ENCODE data around the gene RNF152. TPM values are rescaled to one million over a fixed set of nuclear protein-coding genes. Genes with fewer than 3 reads are reported as not detected.

The RNF152 gene
- total RNA-seq, 1 experiment from 2014 or later: 6.6 TPM

DNA sequence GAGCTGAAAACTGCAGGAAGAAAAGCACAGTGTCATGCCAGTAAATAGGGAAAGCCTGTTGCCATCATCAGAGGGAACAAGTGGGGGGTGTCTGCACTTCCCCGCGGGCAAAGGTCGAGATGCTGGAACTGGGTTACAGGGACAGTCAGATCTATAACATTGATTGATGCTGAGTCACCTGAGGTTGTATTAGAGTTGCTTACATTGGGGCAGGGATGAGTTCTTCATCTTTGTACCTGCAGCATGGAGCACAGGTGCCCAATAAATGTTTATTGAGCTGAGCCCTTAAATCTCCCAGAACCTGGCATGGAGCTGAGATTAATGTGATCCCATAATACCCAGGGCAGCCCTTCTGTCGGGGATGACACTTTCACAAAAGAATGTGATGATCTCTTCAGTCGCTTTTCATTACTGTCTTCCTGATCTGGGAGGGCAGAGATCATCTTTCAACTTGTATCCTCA lies 5.9 kb upstream of the RNF152 start:
- in situ Hi-C loops (cut with HindIII; ENCODE audit: low pct_unique_long_range_greater_than_20kb, low sequenced_read_pairs): no loop called here
- DNase-seq (ENCODE audit: low read depth, low spot score): no peak

DNA sequence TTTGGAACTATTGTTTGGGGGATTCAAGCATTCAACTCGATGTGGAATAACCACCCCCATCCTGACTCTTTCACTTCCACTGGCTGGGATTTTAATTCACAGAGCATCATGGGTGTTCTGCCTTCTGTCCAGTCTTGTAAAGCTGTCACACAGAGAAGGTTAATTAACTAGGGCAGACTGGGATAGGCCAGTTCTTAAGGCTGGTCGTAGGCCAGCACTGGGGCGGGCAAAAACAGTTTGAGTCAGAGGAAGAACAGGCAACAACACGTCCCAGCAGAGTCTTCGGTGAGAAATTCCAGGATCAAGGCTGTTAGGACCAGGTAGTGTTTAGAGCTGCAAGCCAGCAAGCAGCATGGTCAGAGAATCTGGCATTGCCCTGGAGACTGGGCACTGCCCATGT lies 4.0 kb upstream of the RNF152 start:
- no peak for DNase-seq (ENCODE audit: low read depth, low spot score)
- in situ Hi-C loops (cut with HindIII; ENCODE audit: low pct_unique_long_range_greater_than_20kb, low sequenced_read_pairs): no loop called here

DNA sequence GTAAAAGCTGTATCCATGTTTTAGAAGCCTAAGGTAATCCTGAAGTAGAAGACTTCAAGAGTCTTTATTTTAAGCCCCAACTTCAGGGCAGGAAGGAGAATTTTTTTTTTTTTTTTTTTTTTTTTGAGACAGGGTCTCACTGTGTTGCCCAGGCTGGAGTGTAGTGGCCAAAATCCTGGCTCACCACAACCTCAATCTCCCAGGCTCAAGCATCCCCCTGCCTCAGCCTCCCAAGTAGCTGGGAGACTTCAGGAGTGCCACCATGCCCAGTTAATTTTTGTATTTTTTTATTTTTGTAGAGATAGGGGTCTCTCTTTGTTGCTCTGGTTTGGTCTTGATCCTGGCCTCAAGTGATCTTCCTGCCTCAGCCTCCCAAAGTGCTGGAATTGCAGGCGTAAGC lies 3.3 kb upstream of the RNF152 start:
- in situ Hi-C loops (cut with HindIII; ENCODE audit: low pct_unique_long_range_greater_than_20kb, low sequenced_read_pairs): no loop called here

DNA sequence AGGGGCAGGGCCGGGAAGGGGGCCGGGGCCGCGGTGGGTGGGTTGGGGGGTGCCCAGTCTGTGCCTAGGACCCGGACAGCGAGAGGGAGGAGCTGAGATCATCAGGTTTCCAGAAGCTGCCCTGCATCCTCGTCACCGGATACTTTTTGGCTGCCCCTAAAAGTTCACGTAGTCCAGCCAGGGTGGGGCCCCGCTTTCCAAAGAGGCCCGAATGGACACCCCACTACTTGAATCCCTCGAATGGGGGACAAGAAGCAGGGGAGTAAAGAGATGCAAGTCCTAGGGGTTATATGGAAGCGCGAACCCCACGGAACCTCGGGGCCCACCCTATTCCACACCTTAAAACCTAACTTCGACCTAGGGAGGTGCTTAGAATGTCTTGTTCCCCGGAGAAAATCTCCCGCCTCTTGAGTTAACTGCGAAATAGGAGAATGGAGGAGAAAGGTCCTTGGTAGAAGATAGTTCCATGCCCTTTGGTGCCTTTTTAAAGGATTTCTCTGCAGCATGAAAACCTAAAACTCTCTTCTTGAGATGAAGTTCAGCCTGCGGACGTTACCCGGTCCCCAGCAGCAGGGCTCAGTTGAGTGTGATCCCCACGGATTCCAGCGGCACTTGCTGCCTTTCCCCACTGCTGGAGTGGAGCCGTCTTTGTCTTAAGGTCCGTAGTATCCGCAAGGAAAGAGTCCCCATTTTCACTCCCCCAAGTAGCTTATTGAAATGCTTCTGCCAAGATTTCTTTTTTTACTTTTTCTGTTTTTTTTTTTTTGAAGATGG lies 2.1 kb upstream of the RNF152 start:
- in situ Hi-C loops (cut with HindIII; ENCODE audit: low pct_unique_long_range_greater_than_20kb, low sequenced_read_pairs): no loop called here
- DNase-seq (ENCODE audit: low read depth, low spot score): no peak

More for the DNA sequence above, 3.3 kb upstream of the RNF152 start:
- no peak for DNase-seq (ENCODE audit: low read depth, low spot score)

DNA sequence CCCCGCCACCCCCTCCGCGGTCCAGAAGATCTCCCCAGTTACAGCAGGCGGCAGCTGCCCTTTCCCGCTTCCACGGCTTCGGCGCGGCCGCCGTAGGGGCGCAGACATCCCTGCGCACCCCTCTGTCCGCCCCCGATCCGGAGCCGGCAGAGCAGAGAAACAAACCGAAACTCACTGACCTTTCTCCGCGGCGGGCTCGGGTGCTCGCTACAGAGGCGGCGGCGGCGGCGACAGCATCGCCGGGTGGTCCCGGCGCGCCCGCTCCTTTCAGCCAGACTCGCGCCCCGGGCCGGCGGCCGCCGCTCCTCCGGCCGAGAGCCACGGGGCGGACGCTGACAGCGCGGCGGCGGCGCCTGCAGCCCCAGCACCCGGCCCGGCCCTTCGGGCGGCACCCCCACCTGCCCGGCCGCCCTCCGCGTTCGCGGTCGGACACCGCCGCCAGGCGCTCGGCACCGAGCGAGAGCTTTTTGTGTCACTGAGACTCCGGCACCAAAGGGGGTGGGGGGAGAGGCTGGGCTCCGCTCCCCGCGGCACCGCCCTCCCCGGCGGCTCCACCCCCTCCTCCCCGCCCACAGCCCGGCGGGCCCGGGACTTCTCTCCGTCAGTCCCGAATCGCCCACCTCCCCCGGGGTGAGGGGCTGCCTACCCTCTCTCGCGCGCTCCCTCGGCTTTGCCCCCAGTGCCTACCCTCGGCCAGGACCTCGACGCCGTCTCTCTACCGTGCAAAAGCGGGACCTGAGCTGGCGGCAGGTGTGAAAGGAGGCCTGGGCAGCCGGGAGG lies 1.4 kb upstream of the RNF152 start:
- DNase-seq (ENCODE audit: low read depth, low spot score): peak; percentile 73
- in situ Hi-C loops (cut with HindIII; ENCODE audit: low pct_unique_long_range_greater_than_20kb, low sequenced_read_pairs): no loop called here

DNA sequence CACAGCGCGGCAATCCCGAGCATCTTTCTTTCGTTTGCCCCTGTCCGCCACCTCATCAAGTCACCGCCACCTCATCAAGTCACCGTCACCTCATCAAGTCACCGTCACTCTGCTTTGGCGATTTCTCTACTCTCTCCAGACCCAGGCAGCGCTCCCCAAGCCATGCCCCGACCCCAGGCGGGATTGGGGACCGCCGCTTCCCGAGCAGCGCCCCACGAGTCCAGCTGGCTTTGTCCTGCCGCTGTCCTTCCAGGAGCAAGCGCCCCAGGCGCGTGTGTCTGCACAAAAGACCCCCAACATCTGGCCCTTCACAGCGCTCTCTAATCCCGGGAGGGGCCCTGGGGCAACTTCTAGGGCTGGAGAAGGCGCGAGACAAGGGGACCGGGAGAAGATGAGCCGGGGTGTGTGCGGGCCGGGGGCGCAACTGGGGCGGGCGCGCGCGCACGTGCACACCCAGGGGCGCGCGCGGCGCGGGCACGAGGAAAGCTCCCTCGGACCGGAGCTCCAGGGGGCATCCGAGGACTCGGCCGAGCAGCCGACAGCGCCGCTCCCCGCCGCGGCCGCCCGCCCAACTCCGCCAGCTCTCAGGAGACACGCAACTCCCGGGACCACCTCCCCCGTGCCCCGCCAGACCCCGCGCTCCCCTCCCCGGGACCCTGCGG lies 633 bp upstream of the RNF152 start:
- in situ Hi-C loops (cut with HindIII; ENCODE audit: low pct_unique_long_range_greater_than_20kb, low sequenced_read_pairs): no loop called here
- DNase-seq (ENCODE audit: low read depth, low spot score): peak; percentile 52

DNA sequence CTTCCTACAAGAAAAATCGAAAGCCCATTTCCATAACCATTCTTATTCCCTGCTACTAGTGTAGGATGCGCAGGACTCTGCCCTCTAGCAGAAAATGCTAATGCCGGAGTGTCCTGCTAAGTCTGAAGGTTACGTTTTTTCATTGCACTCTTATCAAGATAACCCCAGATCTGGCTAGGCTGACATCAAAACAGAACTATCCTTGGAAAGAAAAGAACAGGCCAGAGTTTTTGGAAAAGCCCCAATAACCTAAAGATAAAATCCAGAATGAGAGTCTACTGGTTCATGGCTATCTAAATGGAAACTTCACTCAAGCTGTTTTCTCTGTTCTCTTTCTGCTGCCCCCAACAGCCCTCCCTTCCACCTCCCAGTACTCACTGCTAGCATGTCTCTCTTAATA lies 913 bp downstream of the RNF152 start:
- no peak for DNase-seq (ENCODE audit: low read depth, low spot score)
- in situ Hi-C loops (cut with HindIII; ENCODE audit: low pct_unique_long_range_greater_than_20kb, low sequenced_read_pairs): no loop called here

DNA sequence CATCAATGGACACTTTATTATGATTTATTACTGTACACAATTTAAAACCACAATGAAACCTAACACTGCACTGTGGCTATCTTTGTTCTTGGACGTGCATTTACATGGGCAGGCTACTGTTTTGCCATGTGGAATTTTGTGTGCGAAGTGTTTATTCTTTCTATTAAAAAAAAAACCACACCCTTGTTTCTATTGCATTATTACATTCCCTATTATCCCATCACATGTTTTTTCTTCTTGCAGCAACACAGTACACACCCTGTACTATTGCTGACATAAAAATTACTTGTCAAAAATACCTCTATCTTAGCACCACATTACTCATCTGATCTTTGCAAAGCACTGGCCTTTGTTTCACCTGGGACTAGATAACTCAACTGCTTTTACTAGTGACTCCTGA lies 1.5 kb downstream of the RNF152 start:
- peak; percentile 24 for DNase-seq (ENCODE audit: low read depth, low spot score)

DNA sequence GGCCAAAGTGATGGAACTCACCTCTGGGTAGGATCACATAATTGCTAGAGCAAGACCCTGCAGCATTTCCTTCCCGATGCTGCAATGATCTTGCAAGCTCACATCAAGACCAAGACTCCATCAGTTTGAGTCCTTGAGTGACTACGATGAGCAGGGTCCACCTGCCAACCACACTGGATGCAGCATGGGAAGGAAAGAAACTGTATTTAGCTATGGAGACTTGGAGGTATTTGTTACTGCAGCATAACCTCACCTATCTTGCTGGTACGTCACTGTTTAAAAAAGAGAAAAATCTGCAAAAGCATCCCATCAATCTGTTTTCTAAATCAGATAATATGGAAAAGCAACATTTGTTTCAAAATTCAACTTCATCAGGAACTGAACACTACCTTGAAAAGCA lies 2.5 kb downstream of the RNF152 start:
- no peak for DNase-seq (ENCODE audit: low read depth, low spot score)
- in situ Hi-C loops (cut with HindIII; ENCODE audit: low pct_unique_long_range_greater_than_20kb, low sequenced_read_pairs): no loop called here

More for the DNA sequence above, 1.5 kb downstream of the RNF152 start:
- in situ Hi-C loops (cut with HindIII; ENCODE audit: low pct_unique_long_range_greater_than_20kb, low sequenced_read_pairs): no loop called here

DNA sequence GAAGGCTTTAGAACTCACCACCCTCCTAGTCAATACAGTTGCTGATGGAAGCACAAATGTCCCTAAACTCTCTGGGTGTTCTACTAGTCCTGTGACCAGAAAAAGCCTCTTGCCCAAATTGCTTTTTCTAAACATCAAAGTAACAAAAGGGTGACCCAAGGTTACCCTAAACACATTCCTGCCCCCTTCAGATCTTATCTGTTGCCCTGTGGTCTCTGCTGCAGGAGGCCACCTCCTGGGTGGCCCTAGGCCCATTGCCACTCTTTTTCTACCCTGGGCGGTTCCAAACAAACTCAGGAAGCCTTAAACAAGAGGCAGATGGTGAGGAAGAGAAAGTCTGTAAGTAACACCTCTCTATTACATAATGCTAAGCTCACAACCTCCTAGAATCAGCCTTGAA lies 3.3 kb downstream of the RNF152 start:
- in situ Hi-C loops (cut with HindIII; ENCODE audit: low pct_unique_long_range_greater_than_20kb, low sequenced_read_pairs): no loop called here
- DNase-seq (ENCODE audit: low read depth, low spot score): no peak

DNA sequence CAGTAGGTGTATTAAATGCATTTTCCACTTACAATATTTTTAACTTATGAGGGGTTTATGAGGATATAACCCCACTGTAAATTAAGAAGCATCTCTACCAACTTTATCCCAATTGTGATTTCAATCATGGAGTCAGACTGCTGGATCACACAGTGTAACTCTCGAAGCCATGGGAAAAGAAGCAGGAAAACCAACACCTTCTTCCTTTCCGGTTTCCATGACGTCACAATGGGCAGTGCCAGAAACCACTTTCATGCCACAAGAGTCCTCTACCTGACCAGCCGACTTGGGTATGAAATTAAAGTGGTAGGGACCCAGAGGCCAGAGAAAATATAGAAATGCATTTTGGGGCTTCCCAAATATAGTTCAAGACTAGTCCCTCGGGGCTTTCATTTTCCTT lies 4.2 kb downstream of the RNF152 start:
- in situ Hi-C loops (cut with HindIII; ENCODE audit: low pct_unique_long_range_greater_than_20kb, low sequenced_read_pairs): no loop called here
- no peak for DNase-seq (ENCODE audit: low read depth, low spot score)

DNA sequence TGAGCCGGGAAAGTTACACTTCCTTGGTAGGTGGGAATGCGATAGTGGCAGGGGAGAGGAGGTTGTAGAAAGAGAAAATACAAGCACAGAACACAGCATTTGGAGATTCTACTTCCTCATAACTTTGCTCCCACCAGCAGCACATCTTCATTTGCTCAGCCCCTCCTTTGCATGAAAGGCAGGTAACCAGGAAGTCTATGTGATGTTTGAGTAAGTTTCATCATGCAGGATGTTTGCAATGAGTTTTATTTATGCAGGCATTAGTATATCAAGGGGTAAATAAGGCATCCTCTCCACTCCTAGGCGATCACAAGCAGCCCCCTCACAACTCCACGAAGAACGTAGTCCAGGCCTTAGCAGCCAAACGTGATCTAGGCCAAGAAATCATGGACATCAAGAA lies 5.0 kb downstream of the RNF152 start:
- in situ Hi-C loops (cut with HindIII; ENCODE audit: low pct_unique_long_range_greater_than_20kb, low sequenced_read_pairs): no loop called here
- DNase-seq (ENCODE audit: low read depth, low spot score): no peak

DNA sequence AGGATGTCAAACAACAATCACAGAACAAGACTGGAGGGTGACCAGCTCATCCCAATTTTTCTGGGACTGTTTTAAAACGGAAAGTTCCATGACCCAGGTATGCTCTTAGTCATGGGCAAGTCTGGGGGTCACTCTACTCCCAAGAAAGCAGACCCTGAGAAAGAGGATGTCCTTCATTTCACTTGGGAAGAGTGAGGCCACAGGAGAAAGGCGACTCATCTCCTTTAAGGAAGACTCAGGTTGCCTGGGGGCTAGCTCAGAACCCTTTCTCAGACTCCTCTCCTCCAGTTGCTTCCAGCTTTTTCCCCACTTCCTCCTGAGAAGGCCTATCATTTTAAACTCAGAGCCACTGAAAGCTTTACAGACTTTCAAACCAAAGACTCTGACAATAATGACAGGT lies 9.3 kb downstream of the RNF152 start:
- DNase-seq (ENCODE audit: low read depth, low spot score): no peak
- in situ Hi-C loops (cut with HindIII; ENCODE audit: low pct_unique_long_range_greater_than_20kb, low sequenced_read_pairs): no loop called here

DNA sequence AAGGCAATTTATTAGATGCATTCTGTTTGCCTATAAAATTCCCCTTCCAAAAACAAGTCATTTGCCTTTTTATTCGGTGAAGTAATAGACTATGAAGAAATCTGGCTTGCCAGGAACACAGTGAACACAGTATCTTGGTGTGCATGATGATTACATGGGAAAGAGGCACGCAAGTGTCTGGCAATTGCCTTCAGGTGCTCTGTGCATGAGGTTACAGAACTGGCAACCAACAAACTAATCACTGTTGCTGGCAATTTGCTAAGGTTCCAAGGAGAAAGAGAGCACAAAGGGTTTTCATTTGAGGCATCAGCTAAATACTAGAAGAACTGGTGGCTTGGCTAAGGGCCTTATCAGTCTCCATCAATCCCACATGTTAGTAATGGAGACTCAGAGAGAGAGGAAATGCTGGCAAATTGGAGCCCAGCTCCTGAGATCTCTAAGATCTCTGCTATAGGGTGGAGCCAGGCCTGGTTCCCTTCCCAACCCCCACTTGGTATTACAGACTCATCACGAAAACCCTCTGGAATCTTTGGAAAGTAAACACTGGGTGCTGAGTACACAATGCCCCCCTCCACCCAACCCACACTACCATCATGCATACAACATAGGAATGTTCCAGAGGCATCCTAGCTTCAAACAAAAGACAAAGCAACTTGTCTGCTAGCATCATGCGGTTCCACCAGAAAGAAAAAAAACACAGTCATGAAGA lies 10.4 kb downstream of the RNF152 start:
- in situ Hi-C loops (cut with HindIII; ENCODE audit: low pct_unique_long_range_greater_than_20kb, low sequenced_read_pairs): no loop called here
- peak; percentile 19 for DNase-seq (ENCODE audit: low read depth, low spot score)

DNA sequence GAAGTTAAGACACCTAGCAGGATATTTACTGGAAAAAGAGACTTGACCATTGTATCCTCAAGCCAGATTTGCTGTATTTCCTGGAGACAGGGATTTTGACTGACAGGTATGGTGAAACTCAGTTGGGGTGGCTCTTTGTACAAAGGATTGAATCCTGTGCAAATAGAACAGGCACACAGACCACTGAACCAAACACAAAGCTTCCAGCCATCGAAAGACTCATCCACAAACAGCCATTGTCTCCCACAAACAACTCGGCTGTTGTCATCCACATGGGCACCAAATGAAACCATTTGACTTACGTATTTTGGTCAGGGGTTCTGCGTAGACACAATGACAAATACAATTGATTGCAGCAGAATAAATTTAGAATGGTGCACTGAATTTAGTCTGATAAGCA lies 15.9 kb downstream of the RNF152 start:
- in situ Hi-C loops (cut with HindIII; ENCODE audit: low pct_unique_long_range_greater_than_20kb, low sequenced_read_pairs): no loop called here
- peak; percentile 97 for DNase-seq (ENCODE audit: low read depth, low spot score)

DNA sequence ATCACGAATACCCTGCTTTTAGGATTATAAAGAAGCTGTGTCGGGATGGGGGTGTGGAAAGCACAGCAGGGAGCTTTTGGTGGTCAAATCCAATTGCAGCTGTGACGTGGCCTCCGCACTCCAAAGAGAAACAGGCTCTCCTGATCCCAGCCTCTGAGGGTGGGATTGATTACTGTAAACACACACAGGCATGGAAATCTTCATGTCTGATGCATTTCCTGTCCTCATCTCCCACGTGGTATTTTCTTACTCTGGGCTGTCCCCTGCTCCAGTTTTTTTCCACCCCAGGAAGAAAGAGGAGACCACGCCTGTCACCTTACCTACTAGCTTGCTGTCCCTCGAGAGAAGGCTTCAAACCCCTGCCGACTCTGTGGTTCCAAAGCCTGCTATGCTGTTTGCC lies 22.7 kb downstream of the RNF152 start:
- no peak for DNase-seq (ENCODE audit: low read depth, low spot score)
- in situ Hi-C loops (cut with HindIII; ENCODE audit: low pct_unique_long_range_greater_than_20kb, low sequenced_read_pairs): no loop called here

DNA sequence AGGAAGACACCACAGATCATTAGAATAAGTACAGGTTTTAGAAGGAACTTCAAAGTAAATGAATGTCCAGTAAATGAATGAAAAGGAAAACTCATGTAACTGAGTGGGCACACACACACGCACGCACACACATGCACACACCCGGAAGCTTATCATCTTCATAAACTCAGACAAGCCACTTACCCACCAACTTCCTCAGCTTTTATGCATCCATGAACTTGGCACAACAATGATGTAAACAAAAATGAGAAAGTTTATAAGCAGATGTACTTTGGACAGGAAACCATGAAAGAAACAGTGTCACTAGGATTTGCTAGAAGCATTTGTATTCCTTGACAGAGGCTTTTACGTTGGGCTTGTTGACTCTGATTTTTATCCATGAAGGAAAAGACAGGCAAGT lies 23.2 kb downstream of the RNF152 start:
- DNase-seq (ENCODE audit: low read depth, low spot score): no peak
- in situ Hi-C loops (cut with HindIII; ENCODE audit: low pct_unique_long_range_greater_than_20kb, low sequenced_read_pairs): no loop called here
